ENCODE data around the gene VENTX.

VENTX gene

DNA sequence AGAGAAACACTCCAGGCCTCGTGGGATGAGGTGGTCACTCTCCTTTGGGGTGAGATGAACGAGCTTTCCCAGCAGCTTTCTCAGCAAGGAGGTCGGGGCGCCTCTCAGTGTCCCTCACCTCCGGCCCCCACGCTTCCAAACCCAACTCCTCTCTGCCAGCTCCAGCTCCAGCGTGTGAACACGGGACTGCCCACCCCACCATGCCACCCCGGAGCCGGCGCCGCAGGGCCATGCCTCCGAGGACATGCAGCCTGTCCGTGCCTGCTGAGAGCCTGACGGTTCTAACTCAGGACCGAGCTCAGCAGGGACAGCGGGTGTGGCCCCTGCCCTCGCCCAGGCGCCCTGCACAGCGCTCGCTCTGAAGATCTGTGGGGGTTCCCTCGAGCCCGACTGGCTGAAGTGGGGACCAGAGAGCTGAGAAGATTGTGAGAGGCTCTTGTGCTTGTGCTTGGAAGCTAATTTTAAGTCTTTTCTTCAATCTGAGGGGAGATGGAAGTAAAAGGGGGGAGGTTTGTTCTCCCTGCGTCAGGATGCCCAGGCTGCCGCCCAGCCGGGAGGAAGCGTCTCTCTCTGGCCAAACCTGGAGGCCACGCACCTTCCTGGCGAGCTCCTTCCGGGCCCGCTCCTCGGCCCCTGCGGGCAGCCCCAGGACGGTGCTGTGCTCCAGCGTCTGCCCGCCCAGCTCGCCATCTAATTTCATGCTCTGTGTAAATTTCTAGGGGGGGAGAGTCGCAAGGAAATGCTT, 44.1 kb downstream of the VENTX start:
- Histone ChIP-seq H3K4me1 (ENCODE audit: control insufficient read depth, insufficient read depth, low read length) (no peaks in the 10 kb centered on the region), H3K27me3 (ENCODE audit: control insufficient read depth, insufficient read depth, low read length) (peaks cover 3% of the 10 kb centered on the region), H3K4me3 (ENCODE audit: low read length) (no peak overlapping the region), H3K36me3 (ENCODE audit: insufficient read depth, low read length) (peaks cover 56% of the 10 kb centered on the region), H3K9ac (ENCODE audit: low read depth, low read length) (no peak overlapping the region), H3K9me3 (replicated peaks; ENCODE audit: low read length) (no peaks in the 10 kb centered on the region), H3K4me2 (ENCODE audit: low read length) (no peak overlapping the region)

DNA sequence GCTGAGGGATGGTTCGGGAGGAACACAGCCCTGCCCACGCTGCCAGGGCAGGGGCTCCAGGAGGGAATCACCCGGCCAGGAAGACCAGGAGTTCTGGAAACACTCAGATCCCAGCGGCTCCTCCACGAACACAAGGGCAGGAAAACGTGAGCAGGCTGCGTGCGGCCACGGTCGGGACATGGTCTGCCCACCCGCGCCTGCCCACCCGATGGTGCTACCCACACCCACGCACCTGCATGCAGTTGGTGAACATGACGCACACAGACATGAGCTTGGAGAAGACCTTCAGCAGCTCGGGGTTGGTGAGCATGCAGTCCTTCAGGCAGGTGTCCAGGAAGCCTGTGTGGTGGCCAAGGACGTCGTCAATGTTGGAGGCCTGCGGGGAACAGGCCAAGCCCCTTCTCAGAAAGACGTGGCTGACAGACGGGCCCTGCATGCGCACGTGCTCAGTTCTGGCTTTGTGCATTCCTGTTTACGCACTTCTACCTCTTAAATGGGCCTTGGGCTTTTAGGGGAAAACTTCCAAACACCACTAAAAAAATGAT, 45.3 kb downstream of the VENTX start:
- Histone ChIP-seq H3K4me3 (ENCODE audit: low read length) (no peak overlapping the region), H3K27me3 (ENCODE audit: control insufficient read depth, insufficient read depth, low read length) (no peaks in the 10 kb centered on the region), H3K4me1 (ENCODE audit: control insufficient read depth, insufficient read depth, low read length) (no peaks in the 10 kb centered on the region), H3K4me2 (ENCODE audit: low read length) (no peak overlapping the region), H3K9me3 (replicated peaks; ENCODE audit: low read length) (no peaks in the 10 kb centered on the region), H3K9ac (ENCODE audit: low read depth, low read length) (no peak overlapping the region), H3K36me3 (ENCODE audit: insufficient read depth, low read length) (peaks cover 63% of the 10 kb centered on the region)

DNA sequence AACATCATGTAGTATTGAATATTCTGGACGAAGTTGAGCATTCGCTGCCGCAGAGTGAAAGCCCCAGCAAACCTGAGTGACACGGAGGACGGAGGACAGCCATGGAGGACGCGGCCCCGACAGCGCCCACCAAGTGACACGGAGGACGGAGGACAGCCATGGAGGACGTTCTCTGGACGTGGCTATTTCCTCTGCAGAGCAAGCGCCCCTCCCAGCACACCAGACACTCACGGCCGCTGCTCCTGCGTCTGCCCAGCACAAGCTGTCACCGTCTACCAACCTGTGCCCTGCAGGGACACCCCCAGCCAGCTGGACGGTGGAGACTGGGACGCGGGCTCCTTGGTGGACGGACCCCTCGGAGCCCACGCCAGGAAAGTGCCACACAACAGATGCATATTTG, 46.3 kb downstream of the VENTX start:
- H3K27me3 ChIP-seq (ENCODE audit: control insufficient read depth, insufficient read depth, low read length): no peaks in the 10 kb centered on the region
- H3K4me1 ChIP-seq (ENCODE audit: control insufficient read depth, insufficient read depth, low read length): no peaks in the 10 kb centered on the region
- H3K36me3 ChIP-seq (ENCODE audit: insufficient read depth, low read length): peaks cover 71% of the 10 kb centered on the region
- no peak overlapping the region for H3K9ac ChIP-seq (ENCODE audit: low read depth, low read length)
- H3K4me3 ChIP-seq (ENCODE audit: low read length): no peak overlapping the region
- no peaks in the 10 kb centered on the region for H3K9me3 ChIP-seq (replicated peaks; ENCODE audit: low read length)
- no peak overlapping the region for H3K4me2 ChIP-seq (ENCODE audit: low read length)

DNA sequence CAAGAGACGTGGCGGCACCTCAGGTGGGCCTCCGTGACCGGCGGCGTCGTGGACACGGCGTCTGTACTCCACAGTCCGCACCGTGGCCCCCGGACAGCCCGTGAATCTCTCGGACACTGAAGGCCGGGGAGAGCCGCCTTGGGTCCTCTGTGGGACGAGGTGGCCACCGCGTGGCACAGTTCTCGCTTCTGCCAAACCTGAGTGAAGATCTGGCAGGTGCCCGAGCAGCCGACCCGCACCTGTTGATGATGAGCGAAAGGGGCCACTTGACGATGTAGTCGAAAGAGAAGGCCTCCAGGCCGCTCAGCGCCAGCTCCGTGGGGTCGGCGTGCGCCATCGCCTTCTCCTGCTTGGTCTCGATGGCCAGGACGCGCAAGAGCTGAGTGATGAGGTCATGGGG, 47.6 kb downstream of the VENTX start:
- no peaks in the 10 kb centered on the region for H3K9me3 ChIP-seq (replicated peaks; ENCODE audit: low read length)
- H3K27me3 ChIP-seq (ENCODE audit: control insufficient read depth, insufficient read depth, low read length): no peaks in the 10 kb centered on the region
- H3K9ac ChIP-seq (ENCODE audit: low read depth, low read length): no peak overlapping the region
- H3K4me2 ChIP-seq (ENCODE audit: low read length): no peak overlapping the region
- no peaks in the 10 kb centered on the region for H3K4me1 ChIP-seq (ENCODE audit: control insufficient read depth, insufficient read depth, low read length)
- no peak overlapping the region for H3K4me3 ChIP-seq (ENCODE audit: low read length)
- H3K36me3 ChIP-seq (ENCODE audit: insufficient read depth, low read length): peaks cover 79% of the 10 kb centered on the region

DNA sequence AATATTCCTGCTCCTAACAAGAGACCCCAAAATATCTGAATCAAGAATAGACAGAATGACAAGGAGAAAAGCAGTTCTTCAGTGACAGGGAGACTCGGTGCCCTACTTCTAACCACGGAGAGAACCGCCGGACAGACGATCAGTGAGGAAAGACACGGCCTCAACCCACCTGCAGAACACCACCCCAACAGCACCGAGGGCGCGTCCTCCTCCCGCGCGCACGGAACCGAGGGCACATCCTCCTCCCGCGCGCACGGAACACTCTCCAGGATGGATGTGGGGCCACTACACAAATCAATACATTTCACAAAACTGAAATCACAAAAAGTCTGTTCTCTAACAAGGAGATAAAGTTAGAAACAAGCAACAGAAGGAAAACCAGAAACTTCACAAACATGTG, 48.7 kb downstream of the VENTX start:
- H3K9me3 ChIP-seq (replicated peaks; ENCODE audit: low read length): no peaks in the 10 kb centered on the region
- no peaks in the 10 kb centered on the region for H3K4me1 ChIP-seq (ENCODE audit: control insufficient read depth, insufficient read depth, low read length)
- no peak overlapping the region for H3K4me3 ChIP-seq (ENCODE audit: low read length)
- H3K36me3 ChIP-seq (ENCODE audit: insufficient read depth, low read length): peaks cover 83% of the 10 kb centered on the region
- no peak overlapping the region for H3K4me2 ChIP-seq (ENCODE audit: low read length)
- H3K27me3 ChIP-seq (ENCODE audit: control insufficient read depth, insufficient read depth, low read length): no peaks in the 10 kb centered on the region
- H3K9ac ChIP-seq (ENCODE audit: low read depth, low read length): no peak overlapping the region

DNA sequence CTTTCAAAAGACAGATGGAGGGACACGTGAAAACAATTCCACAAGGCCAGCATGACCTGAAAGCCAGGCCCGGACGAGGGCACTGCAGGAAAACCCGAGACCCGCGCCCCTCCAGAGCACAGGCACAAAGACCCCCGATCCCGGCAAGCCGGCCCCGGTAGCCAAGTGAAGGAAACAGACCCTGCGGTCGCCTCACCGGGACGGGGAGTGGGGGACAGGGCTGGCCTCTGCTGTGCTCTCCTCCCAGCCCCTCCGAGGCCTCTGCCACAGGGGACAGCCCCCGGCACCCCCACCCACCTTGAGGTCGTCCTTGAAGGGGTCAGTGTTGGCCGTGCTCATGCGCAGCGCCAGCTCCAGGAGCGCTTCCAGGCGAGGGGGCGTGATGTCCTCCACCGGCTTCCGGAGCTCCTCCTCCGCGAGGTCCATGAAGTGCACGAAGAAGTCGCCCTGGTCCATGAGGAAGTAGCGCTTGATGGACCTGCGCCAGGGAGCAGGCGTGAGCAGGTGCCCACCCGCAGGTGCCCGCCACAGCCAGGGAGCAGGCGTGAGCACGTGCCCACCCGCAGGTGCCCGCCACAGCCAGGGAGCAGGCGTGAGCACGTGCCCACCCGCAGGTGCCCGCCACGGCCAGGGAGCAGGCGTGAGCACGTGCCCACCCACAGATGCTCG, 50.3 kb downstream of the VENTX start:
- Histone ChIP-seq H3K4me3 (ENCODE audit: low read length) (no peak overlapping the region), H3K27me3 (ENCODE audit: control insufficient read depth, insufficient read depth, low read length) (no peaks in the 10 kb centered on the region), H3K4me2 (ENCODE audit: low read length) (no peak overlapping the region), H3K36me3 (ENCODE audit: insufficient read depth, low read length) (peaks cover 75% of the 10 kb centered on the region), H3K9me3 (replicated peaks; ENCODE audit: low read length) (no peaks in the 10 kb centered on the region), H3K9ac (ENCODE audit: low read depth, low read length) (no peak overlapping the region), H3K4me1 (ENCODE audit: control insufficient read depth, insufficient read depth, low read length) (peaks cover 7% of the 10 kb centered on the region)

DNA sequence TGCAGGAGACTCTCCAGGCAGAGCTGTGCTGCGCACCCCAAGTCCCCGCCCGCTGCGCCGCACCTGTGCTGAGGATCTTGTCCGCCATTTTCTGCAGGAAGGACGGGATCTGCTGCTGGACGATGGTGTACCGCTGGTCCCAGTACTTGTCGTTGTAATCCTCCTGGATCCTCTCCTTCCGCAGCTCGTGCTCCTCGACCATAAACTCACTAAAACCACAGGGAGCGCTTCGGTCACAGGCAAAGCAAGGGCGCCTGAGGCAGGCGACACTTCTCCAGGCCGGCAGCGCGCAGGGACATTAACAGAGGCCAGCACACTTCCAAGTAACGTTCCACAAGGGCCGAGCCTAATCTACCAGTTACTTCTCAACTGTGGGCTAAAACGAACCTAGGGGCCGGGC, 52.1 kb downstream of the VENTX start:
- no peak overlapping the region for H3K4me2 ChIP-seq (ENCODE audit: low read length)
- no peak overlapping the region for H3K4me3 ChIP-seq (ENCODE audit: low read length)
- peaks cover 17% of the 10 kb centered on the region for H3K4me1 ChIP-seq (ENCODE audit: control insufficient read depth, insufficient read depth, low read length)
- H3K27me3 ChIP-seq (ENCODE audit: control insufficient read depth, insufficient read depth, low read length): no peaks in the 10 kb centered on the region
- peaks cover 61% of the 10 kb centered on the region for H3K36me3 ChIP-seq (ENCODE audit: insufficient read depth, low read length)
- H3K9me3 ChIP-seq (replicated peaks; ENCODE audit: low read length): no peaks in the 10 kb centered on the region
- H3K9ac ChIP-seq (ENCODE audit: low read depth, low read length): no peak overlapping the region

All from skeletal muscle satellite cell (primary cell).